ENCODE data around the gene C1QTNF6. TPM values are rescaled to one million over a fixed set of nuclear protein-coding genes. Genes with fewer than 3 reads are reported as not detected.
A peak's percentile ranks its signal among the peaks of the same experiment; 100 is the strongest.

Gene C1QTNF6
- total and polyA plus RNA-seq, 9 donors = 10.3 to 28.9 (median 17.5) TPM

DNA sequence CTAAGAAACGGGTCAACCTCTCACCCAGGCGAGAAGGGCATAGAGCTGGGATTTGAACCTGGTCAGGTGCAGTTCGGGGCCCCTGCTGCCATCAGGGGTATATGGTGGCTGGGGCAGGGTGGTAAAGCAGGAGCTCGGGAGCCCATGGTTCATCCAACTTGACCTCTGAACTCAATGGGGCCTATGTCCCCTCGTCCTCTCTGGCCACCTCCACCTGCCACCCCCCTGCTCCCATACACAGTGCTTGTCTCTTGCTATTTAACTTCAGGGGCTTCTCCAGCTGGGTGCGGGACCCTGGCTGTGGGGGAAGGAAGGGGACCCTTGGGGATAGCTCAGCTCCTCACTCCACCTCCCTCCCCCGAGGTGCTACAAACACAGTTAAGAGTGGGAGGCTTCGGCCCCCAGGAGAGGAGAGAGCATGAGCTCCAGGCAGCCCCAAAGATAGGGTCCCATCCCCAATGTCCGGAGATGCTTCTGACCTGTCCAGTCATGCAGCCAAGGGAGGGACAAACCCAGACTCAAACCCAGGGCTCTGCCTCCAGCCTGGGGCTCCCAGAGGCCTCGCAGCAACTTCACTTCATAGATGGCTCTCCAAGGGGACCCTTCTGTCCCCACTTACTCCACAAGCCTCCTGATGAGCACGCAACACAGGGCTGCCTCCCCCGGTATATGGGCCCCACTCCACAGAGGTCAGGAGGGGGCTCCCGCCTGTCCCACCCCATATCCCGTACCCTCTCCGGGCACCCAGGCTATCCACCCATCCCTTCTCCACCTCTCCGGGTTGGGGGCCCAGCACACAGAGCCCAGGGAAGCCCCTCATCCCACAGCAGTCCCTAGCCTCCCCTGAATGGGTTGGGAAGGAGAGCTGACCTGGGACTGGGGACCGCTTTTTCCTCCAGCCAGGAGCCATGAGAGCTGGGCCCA lies 39.0 kb downstream of the C1QTNF6 start:
- WGBS (ENCODE audit: insufficient coverage) = 79% methylated on average over 10 of the region's 17 CpGs
- peaks cover 13% of the 10 kb centered on the region for H3K27me3 ChIP-seq (ENCODE audit: control insufficient read depth, insufficient read depth, low read length)
- H3K4me3 ChIP-seq (ENCODE audit: low read length) = peak overlapping the region; percentile 19
- no peak overlapping the region for H3K27ac ChIP-seq (ENCODE audit: low read length)
- no peaks in the 10 kb centered on the region for H3K4me1 ChIP-seq (ENCODE audit: control insufficient read depth, insufficient read depth, low read length)
- no peaks in the 10 kb centered on the region for H3K36me3 ChIP-seq (ENCODE audit: control insufficient read depth, insufficient read depth, low read length)
- DNase-seq = no peak
- H3K9me3 ChIP-seq (replicated peaks; ENCODE audit: control insufficient read depth, low read depth, low read length) = peaks cover 5% of the 10 kb centered on the region

- Histone ChIP-seq H3K4me3 (ENCODE audit: low read length) (no peak overlapping the region), H3K36me3 (ENCODE audit: control insufficient read depth, insufficient read depth, low read length) (no peaks in the 10 kb centered on the region), H3K27me3 (ENCODE audit: control insufficient read depth, insufficient read depth, low read length) (peaks cover 13% of the 10 kb centered on the region), H3K27ac (ENCODE audit: low read length) (no peak overlapping the region), H3K4me1 (ENCODE audit: control insufficient read depth, insufficient read depth, low read length) (no peaks in the 10 kb centered on the region), H3K9me3 (replicated peaks; ENCODE audit: control insufficient read depth, low read depth, low read length) (peaks cover 5% of the 10 kb centered on the region)
- DNase-seq = no peak
- 62% methylated on average over 17 of the region's 17 CpGs for WGBS (ENCODE audit: insufficient coverage)
These were observed 39.9 kb downstream of the C1QTNF6 start for GRCh38 chr22:37148031-37148651.

DNA sequence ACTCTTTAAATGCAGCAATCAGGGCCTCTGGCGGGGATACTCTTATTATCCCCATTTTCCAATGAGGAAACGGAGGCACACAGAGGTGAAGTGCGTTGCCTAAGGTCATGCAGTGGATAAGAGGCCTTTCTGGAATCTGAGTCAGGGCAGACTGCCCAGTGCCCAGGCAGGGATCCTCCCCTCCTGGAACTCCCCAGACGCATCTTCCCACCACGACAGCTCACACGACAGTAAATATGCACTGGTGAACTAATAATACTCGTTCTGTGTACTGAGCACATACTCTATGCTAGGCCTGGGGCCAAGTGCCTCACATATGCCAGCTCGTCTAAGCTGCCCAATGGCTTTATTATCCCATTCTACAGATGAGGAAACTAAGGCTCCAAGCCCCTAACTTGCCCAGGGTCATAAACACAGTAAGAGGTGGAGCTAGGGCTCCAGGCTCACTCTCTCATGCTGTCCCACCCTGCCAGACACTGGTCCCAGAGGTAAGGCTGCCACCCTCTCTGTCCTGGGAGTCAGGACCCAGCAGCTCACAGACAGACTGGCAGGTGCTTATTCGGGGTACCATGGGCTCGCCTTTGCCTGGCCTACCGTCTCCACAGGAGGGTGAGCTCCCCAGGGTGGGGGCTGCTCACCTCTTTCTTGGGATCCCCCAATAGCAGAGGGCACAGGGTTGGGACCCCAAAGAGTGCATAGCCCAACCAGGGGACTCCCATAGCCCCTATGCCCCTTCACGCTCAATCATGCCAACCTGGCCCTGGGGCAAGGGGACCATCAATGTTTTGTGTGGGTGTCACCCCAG lies 40.7 kb downstream of the C1QTNF6 start:
- DNase-seq = no peak
- peaks cover 13% of the 10 kb centered on the region for H3K27me3 ChIP-seq (ENCODE audit: control insufficient read depth, insufficient read depth, low read length)
- H3K36me3 ChIP-seq (ENCODE audit: control insufficient read depth, insufficient read depth, low read length) = no peaks in the 10 kb centered on the region
- no peak overlapping the region for H3K27ac ChIP-seq (ENCODE audit: low read length)
- H3K4me3 ChIP-seq (ENCODE audit: low read length) = no peak overlapping the region
- no peaks in the 10 kb centered on the region for H3K4me1 ChIP-seq (ENCODE audit: control insufficient read depth, insufficient read depth, low read length)
- WGBS (ENCODE audit: insufficient coverage) = 83% methylated on average over 9 of the region's 12 CpGs
- peaks cover 5% of the 10 kb centered on the region for H3K9me3 ChIP-seq (replicated peaks; ENCODE audit: control insufficient read depth, low read depth, low read length)

- peaks cover 13% of the 10 kb centered on the region for H3K27me3 ChIP-seq (ENCODE audit: control insufficient read depth, insufficient read depth, low read length)
- H3K27ac ChIP-seq (ENCODE audit: low read length) = no peak overlapping the region
- H3K4me1 ChIP-seq (ENCODE audit: control insufficient read depth, insufficient read depth, low read length) = no peaks in the 10 kb centered on the region
- no peak for DNase-seq
- no peaks in the 10 kb centered on the region for H3K36me3 ChIP-seq (ENCODE audit: control insufficient read depth, insufficient read depth, low read length)
- H3K9me3 ChIP-seq (replicated peaks; ENCODE audit: control insufficient read depth, low read depth, low read length) = peaks cover 3% of the 10 kb centered on the region
- WGBS (ENCODE audit: insufficient coverage) = 76% methylated on average over 11 of the region's 16 CpGs
- H3K4me3 ChIP-seq (ENCODE audit: low read length) = no peak overlapping the region
These were observed 41.4 kb downstream of the C1QTNF6 start for GRCh38 chr22:37146507-37147180.

DNA sequence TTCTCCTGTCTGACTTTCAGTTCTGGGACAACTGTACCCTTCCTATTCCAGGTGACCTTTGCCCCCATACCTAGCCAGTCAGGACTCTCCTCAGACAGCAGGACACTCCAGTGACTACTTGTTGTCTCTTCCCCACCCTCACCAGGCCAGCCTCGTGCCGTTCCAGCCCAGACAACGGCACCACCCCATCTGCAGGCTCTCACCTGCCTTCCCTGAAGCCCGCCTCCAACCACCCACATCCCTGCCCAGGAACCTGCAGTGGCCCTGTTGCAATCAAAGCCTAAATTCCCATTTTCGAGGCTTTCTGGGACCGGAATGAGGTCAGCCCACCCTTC lies 42.0 kb downstream of the C1QTNF6 start:
- 52% methylated on average over 6 of the region's 6 CpGs for WGBS (ENCODE audit: insufficient coverage)
- H3K27ac ChIP-seq (ENCODE audit: low read length) = no peak overlapping the region
- no peaks in the 10 kb centered on the region for H3K4me1 ChIP-seq (ENCODE audit: control insufficient read depth, insufficient read depth, low read length)
- DNase-seq = no peak
- peaks cover 13% of the 10 kb centered on the region for H3K27me3 ChIP-seq (ENCODE audit: control insufficient read depth, insufficient read depth, low read length)
- no peaks in the 10 kb centered on the region for H3K36me3 ChIP-seq (ENCODE audit: control insufficient read depth, insufficient read depth, low read length)
- peaks cover 2% of the 10 kb centered on the region for H3K9me3 ChIP-seq (replicated peaks; ENCODE audit: control insufficient read depth, low read depth, low read length)
- no peak overlapping the region for H3K4me3 ChIP-seq (ENCODE audit: low read length)

DNA sequence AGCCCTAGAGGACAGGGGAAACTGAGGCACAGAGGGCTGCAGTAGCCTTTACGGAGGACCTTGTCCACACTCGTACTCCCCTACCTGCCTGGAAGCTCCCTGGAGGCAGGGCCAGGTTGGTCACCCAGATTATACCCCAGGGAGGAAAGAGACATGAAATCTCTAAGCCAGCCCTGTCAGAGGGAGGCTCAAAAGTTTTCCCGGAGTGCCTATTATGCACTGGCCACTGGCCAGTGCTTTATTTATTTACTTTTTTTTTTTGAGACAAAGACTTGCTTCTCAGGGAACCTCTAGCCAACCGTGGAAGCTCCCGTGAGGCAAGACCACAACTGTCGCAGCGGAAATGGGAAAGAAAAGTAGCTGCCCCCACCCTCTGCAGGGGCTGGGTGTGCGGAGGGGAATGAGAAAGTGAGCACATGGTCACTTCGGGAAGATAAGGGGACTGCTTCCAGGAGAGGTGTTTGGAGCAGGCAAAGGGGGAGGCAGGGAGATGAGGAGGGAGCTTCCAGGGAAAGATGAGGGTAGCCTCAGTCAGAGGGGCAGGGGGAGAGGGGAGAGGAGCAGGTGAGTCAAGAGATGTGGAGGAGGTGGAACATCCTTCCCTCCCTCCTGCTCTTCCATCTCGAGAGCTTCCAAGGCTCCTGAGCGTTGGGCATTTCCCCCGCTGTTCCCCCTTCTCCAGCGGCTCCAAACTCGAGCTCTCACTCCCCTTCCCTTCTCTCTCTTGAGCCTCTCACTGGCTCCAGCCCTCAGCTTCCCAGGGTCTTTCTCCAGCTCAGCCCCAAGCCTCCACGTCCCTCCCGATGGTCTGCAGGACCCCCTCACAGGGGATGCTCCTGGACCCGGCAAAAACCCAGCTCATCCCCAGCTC lies 42.6 kb downstream of the C1QTNF6 start:
- 24% methylated on average over 14 of the region's 17 CpGs for WGBS (ENCODE audit: insufficient coverage)
- peaks cover 13% of the 10 kb centered on the region for H3K27me3 ChIP-seq (ENCODE audit: control insufficient read depth, insufficient read depth, low read length)
- H3K36me3 ChIP-seq (ENCODE audit: control insufficient read depth, insufficient read depth, low read length) = no peaks in the 10 kb centered on the region
- no peak for DNase-seq
- no peaks in the 10 kb centered on the region for H3K4me1 ChIP-seq (ENCODE audit: control insufficient read depth, insufficient read depth, low read length)
- no peaks in the 10 kb centered on the region for H3K9me3 ChIP-seq (replicated peaks; ENCODE audit: control insufficient read depth, low read depth, low read length)
- no peak overlapping the region for H3K27ac ChIP-seq (ENCODE audit: low read length)
- no peak overlapping the region for H3K4me3 ChIP-seq (ENCODE audit: low read length)

GRCh38 chr22:37144180-37144554 lies 43.9 kb downstream of the C1QTNF6 start:
- no peaks in the 10 kb centered on the region for H3K9me3 ChIP-seq (replicated peaks; ENCODE audit: control insufficient read depth, low read depth, low read length)
- H3K36me3 ChIP-seq (ENCODE audit: control insufficient read depth, insufficient read depth, low read length) = no peaks in the 10 kb centered on the region
- peaks cover 13% of the 10 kb centered on the region for H3K27me3 ChIP-seq (ENCODE audit: control insufficient read depth, insufficient read depth, low read length)
- WGBS (ENCODE audit: insufficient coverage) = 86% methylated on average over 7 of the region's 10 CpGs
- H3K4me3 ChIP-seq (ENCODE audit: low read length) = no peak overlapping the region
- no peak for DNase-seq
- H3K27ac ChIP-seq (ENCODE audit: low read length) = no peak overlapping the region
- no peaks in the 10 kb centered on the region for H3K4me1 ChIP-seq (ENCODE audit: control insufficient read depth, insufficient read depth, low read length)

- Histone ChIP-seq H3K27me3 (ENCODE audit: control insufficient read depth, insufficient read depth, low read length) (peaks cover 13% of the 10 kb centered on the region), H3K27ac (ENCODE audit: low read length) (no peak overlapping the region)
- DNase-seq = no peak
These were observed 46.1 kb downstream of the C1QTNF6 start for GRCh38 chr22:37141971-37142370.

GRCh38 chr22:37141476-37141875 lies 46.6 kb downstream of the C1QTNF6 start:
- H3K27me3 ChIP-seq (ENCODE audit: control insufficient read depth, insufficient read depth, low read length) = peaks cover 13% of the 10 kb centered on the region
- 75% methylated on average over 9 of the region's 10 CpGs for WGBS (ENCODE audit: insufficient coverage)

More at GRCh38 chr22:37141971-37142370, 46.1 kb downstream of the C1QTNF6 start:
- 57% methylated on average over 5 of the region's 6 CpGs for WGBS (ENCODE audit: insufficient coverage)
- no peak overlapping the region for H3K4me3 ChIP-seq (ENCODE audit: low read length)
- no peaks in the 10 kb centered on the region for H3K36me3 ChIP-seq (ENCODE audit: control insufficient read depth, insufficient read depth, low read length)
- no peaks in the 10 kb centered on the region for H3K9me3 ChIP-seq (replicated peaks; ENCODE audit: control insufficient read depth, low read depth, low read length)
- H3K4me1 ChIP-seq (ENCODE audit: control insufficient read depth, insufficient read depth, low read length) = no peaks in the 10 kb centered on the region

More at GRCh38 chr22:37141476-37141875, 46.6 kb downstream of the C1QTNF6 start:
- H3K4me3 ChIP-seq (ENCODE audit: low read length) = no peak overlapping the region
- no peaks in the 10 kb centered on the region for H3K9me3 ChIP-seq (replicated peaks; ENCODE audit: control insufficient read depth, low read depth, low read length)
- H3K27ac ChIP-seq (ENCODE audit: low read length) = no peak overlapping the region
- no peaks in the 10 kb centered on the region for H3K36me3 ChIP-seq (ENCODE audit: control insufficient read depth, insufficient read depth, low read length)
- no peaks in the 10 kb centered on the region for H3K4me1 ChIP-seq (ENCODE audit: control insufficient read depth, insufficient read depth, low read length)
- DNase-seq = no peak

Measured in muscle of leg (tissue), 11 donors.